HG03103 (cell line): ENCODE results near the gene SSBP2.
A peak's percentile ranks its signal among the peaks of the same experiment; 100 is the strongest.
"Not testable (repeated sequence)": the region's sequence is repeated elsewhere in the genome, so short reads cannot be mapped to it uniquely, and the experiment has no call there.

Experiments
- ATAC-seq: cut with Tn5 transposase; IDR thresholded peaks from one replicate; pipeline ENCODE4 v1.9.1; 2021; ENCODE audit warnings: low read depth; ENCODE audit not compliant: unreplicated experiment

The SSBP2 gene

DNA sequence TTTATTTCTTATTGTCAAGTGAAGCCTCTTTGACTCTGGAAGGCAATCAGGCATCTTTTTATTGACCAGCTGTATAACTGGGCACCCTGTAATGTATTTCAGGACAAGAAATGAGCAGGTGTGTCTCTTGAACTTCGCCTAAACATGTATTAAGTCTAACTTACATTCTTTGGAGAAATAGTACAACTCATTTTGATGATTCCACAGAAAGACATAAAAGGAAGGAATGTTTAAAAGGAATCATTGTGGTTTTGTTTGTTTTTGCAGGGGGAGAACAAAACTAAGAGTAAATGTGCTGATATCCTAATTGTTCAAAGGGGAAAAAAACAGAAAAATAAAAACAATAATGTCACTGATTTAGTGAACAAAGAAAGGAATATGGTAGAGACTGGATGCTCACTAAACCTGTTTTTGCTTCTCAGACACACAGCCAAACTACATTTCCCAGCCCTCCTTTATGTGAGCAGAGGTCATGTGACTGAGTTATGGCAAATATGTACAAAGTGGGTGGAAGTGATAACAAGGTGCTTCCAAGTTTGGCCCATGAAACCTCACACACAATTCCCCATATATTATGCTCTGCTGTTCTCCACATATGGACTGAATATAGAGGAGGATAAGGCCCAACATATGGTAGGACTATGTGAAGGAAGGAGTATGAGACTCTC lies 206.4 kb downstream of the SSBP2 start:
- no peak for ATAC-seq

DNA sequence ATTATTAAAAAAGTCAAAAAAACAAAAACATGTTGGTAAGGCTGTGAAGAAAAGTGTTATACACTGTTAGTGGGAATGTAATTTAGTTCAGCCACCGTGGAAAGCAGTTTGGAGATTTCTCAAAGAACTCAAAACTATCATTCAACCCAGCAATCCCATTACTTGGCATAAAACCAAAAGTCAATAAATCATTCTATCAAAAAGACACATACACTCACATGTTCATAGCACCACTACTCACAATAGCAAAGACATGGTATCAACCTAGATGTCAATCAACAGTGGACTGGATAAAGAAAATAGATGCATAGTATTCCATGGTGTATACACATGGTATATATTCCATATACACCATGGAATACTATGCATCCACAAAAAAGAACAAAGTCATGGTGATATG lies 208.7 kb downstream of the SSBP2 start:
- ATAC-seq: no peak

DNA sequence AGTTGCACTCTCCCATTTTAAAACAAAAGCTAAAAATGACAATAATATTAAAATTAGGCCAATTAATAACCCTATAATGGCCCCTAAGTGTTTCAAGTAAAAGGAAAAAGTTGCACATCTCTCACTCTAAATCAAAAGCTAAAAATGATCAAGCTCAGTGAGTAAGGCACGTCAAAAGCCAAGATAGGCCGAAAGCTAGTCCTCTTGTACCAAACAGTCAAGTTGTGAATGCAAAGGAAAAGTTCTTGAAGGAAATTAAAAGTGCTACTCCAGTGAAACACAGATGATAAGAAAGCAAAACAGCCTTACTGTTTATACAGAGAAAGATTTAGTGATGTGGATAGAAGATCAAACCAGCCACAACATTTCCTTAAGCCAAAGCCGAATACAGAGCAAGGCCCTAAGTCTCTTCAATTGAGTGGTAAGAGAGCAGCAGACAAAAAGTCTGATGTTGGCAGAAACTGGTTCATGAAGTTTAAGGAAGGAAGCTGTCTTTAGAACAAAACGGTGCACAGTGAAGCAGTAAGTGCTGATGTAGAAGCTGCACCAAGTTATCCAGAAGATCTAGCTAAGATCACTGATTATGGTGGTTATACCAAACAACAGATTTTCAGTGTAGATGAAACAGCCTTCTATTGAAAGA lies 212.9 kb downstream of the SSBP2 start:
- no peak for ATAC-seq

DNA sequence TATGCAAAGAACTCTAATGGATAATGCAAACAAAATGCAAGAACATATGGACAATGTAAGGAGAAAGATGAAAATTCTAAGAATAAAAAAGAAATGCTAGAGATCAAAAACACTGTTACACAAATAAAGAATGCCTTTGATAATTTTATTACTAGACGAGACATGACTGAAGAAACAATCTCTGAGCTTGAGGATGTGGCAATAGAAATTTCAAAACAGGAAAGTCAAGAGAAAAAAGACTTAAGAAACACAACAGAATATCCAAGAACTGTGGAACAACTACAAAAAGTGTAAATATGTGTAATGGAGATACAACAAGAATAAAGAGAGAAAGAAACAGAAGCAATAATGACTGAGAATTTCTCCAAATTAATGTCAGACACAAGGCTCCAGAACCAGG lies 216.5 kb downstream of the SSBP2 start:
- ATAC-seq: no peak

DNA sequence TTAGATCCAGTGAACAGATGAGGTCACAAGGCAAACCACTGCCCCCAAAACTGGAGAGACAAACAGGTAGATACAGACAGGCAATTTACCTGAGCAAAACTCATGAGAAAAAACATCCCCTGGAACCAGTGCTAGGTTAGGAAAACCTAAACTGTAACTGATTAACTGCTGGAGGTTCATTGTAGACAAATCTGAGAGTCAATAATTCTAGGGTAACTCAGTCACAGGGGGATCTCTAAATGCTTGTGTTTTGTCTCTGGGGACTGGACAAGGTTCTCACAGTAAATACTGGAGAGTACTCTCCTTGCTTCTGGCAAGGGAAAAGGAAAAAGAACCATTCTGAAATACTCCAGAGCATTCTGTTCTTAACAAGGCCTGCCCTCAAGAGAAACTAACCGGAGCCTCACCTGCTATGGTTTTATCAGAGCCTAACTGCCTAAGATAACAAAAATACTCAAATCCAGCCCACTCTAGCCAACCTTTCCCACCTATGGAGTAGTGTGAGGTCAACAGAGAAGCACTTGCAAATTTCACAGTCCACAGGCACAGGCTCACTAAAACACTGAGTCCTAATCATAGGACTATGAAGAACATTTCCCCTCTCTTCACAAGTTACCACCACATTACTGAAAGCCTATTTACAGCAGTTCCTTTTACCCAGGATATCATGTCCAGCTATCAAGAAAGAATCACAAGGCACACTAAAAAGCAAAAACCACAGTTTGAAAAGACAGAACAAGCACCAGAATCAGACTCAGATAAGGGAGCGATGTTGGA lies 217.1 kb downstream of the SSBP2 start:
- ATAC-seq: no peak

DNA sequence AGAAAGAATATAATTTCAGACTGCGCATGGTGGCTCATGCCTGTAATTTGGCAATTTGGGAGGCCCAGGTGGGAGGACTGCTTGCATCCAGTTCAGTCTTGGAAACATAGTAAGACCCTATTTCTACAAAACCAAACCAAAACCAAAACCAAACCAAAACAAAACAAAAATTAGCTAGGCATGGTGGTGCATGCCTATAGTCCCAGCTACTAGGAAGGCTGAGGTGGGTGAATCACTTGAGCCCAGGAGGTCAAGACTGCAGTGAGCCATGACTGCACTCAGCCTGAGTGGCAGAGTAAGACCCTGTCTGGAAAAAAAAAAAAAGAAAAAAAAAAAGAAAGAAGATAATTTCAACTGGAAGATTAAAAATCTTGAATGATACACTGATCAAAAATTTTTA lies 220.0 kb downstream of the SSBP2 start:
- ATAC-seq: no peak

DNA sequence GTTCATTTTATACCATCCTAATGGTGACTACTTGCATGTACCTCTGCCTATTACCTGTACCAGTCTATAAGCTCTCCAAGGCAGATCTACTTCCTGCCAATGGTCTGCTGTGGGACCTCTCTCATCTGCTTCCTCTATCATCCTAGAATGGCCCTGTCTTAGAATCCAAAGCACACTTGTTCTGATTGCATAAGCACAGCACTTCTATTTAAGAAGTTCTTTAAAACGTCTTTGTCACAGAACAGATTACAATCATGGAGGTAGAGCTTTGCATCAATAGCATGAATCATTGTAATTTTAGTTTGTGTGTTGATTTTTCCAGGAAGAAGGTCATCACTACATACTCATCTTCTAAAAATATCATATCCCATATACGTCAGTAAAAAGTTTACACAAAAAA lies 225.2 kb downstream of the SSBP2 start:
- ATAC-seq: no peak

- no peak for ATAC-seq
These were observed 226.9 kb downstream of the SSBP2 start for GRCh38 chr5:81524015-81524414.

GRCh38 chr5:81522571-81522970 lies 228.3 kb downstream of the SSBP2 start:
- ATAC-seq: no peak

- no peak for ATAC-seq
These were observed 230.1 kb downstream of the SSBP2 start for GRCh38 chr5:81520769-81521168.

DNA sequence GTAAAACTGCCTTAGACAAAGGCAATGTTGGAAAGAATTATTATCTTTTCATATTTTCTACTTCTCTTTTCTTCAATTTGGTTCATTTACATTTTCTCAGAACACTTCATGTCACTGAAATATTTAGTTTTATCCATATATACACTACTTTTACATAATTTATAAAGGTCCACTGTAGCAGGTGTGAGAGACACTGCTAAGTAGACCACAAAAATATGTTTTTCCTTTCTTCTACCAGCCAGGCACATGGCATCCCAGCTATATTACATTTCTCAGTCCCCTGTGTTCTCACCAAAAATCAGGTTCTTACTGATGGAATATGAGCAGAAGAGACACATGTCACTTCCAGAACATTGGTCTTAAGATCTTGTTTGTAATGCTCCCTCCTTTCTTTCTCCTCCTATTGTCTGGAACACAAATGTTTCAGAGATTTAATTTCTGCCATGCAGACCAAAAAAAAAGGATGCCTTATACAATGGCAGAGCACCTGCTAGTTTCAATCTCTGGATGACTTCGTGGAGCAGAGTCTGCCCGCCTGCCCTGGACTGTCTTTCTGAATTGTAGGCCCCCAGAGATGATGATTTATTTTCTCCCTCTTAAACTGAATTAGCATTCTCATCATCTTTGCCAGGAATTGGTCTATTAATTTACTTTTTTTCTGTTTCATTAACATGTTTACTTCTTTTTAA lies 231.5 kb downstream of the SSBP2 start:
- no peak for ATAC-seq

DNA sequence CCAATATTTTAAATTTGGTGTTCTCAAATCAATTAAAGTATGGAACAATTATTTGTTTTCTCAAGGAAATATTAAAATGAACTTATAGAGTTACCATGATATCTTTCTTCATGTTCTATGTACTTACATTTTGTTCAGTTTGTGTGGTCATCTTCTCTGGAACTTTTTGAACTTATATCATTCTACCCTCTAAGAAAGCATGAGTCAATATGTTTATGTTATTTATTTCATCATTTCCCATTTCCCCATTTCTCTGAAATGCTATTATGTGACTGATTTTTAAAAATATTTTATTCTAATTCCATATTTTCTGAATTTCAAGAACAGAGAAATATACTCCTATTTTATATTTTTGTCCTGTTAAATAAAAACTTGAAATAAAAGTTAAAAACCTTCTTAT lies 233.4 kb downstream of the SSBP2 start:
- no peak for ATAC-seq

- no peak for ATAC-seq
These were observed 234.8 kb downstream of the SSBP2 start for GRCh38 chr5:81516091-81516490.

- ATAC-seq: no peak
These were observed 236.9 kb downstream of the SSBP2 start for GRCh38 chr5:81513982-81514381.

DNA sequence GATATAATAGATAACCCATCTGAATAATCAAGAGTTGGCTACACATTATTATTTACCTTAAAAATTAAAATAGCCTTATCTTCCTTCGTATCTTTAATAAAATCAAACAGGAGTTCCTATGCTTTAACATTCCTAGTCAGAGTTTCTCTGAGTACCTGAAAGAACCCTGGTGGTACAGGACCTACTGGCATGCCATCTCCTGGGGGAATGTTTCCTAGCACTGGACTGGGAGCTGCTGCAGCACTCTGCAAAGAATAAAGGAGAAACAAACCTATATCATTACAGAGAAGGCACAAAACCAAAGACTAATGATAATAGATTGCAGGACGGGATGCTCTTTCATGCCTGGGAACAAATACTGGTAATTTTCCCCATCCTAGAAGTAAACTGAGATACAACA lies 237.4 kb downstream of the SSBP2 start:
- ATAC-seq: no peak

GRCh38 chr5:81506900-81507588 lies 243.9 kb downstream of the SSBP2 start:
- peak; percentile 98 for ATAC-seq

- no peak for ATAC-seq
These were observed 244.5 kb downstream of the SSBP2 start for GRCh38 chr5:81506378-81506777.

DNA sequence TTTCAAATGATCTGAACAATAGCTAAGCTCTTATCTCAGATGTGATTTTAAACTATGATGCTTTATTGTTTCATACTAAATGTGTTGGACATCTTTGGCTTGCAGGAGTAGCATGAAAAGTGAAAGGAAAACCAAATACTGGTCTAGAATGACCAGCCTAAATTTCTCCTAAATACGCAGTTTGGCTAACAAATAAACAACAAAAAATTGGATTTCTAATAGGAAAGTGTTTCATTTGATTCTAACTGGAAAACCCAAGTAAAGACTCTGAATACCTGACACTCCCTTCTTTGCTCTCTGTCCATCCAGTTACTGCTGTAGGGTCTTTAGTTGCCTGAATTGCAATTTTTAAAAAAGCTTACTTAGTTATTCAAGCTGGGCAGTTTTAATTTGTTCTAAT lies 245.2 kb downstream of the SSBP2 start:
- no peak for ATAC-seq

DNA sequence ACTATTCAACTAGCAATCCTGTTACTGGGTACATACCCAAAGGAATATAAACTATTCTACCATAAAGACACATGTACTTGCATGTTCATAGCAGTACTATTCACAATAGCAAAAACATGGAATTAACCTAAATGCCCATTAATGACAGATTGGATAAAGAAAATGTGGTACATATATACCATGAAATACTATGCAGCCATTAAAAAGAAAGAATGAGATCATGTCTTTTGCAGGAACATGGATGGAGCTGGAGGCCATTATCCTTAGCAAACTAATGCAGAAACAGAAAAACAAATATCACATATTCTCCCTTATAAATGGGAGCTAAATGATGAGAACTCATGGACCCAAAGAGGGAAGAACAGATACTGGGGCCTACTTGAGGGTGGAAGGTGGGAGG lies 247.3 kb downstream of the SSBP2 start:
- ATAC-seq: not testable (repeated sequence)

DNA sequence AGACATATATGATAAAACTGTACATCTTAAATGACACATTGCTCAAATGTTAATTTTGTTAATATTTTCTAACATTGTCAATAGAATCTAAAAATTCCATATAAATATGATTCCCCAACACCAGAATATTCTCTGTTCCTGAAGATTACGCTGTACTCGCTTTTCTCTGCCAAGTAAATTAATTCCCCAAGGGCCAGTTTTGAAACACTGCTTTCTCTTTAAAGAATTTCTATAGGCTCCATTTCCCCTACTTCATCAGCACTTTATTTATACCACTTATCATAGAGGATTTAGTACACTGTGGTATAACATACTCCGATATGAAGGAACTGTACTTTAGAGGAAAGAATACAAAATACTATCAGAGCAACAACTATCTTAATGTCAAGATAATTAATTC lies 255.6 kb downstream of the SSBP2 start:
- no peak for ATAC-seq

DNA sequence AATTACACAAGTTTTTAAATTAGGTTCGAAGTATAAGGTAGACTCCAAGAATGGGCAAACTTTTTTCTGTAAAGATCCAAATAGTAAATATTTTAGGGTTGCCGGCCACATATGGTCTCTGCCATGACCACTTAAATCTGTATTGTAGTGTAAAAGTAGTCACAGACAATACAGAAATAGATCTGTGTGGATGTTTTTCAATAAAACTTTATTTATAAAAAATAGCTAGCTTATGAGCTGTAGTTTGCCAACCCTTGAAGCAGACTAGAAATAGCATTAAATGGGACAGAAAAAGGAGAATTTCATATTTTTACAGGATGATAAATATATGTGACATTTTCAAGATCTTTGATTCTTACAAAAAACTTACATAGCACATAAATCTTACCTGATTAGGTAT lies 262.0 kb downstream of the SSBP2 start:
- no peak for ATAC-seq
